Measurements from ENCODE around the gene PBX3. TPM values are rescaled to one million over a fixed set of nuclear protein-coding genes. Genes with fewer than 3 reads are reported as not detected.

The PBX3 gene
- total and polyA plus RNA-seq, 10 of the 15 experiments (the other 5 are each of a cell fraction or from before 2014, with no cell fraction given), result 6.7 to 146 (median 22.2) TPM

DNA sequence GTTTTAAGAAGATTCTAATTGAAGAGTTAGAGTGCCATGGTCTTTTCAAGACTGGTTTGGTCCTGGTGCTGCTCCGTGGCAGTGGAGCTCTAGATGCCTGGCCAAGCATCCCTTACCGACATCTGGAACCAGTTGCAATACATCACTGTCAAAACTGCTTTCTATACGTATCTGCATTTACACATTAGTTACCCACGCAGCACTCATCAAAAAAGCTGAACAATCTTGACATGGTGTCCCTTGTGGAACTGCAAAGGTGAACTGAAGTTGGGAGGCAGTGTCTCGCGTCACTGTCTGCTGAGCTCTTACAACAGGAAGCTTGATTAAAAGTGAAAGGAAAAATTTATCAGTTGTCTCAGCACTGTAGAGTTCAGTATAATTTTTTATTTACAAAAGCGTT is 82.6 kb downstream of the PBX3 start (continued):
- TF ChIP-seq WRNIP1 (IDR thresholded peaks at IDR 0.05; ENCODE audit: borderline replicate concordance, low read depth, low read length) (no peak), IKZF2 (IDR thresholded peaks at IDR 0.05) (peak; percentile 18 to 28; a peak in 3 of 4 replicates), GABPA (IDR thresholded peaks at IDR 0.05; ENCODE audit: low read depth) (no peak), HDAC6 (IDR thresholded peaks at IDR 0.05; ENCODE audit: unreplicated experiment) (no peak)

DNA sequence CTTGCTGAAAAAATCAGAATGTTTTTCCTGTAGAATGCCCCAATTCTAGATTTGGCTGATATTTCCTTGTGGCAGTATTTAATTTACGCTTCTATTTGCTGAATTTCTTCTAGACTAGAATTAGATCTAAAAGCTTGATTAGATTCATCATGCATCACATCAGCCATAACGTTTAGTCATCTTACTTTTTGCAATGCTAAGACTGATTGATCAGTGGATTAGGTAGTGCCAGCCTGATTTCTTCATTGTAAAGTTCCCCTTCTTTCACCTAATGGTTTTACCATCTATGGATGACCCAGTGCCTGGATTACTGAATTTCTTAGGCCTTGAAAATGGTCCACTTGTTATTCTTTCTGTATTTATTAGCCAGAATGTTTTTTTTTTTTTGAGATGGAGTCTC is 83.9 kb downstream of the PBX3 start:
- Histone ChIP-seq H3K4me2 (ENCODE audit: control insufficient read depth, insufficient read depth) (no peak overlapping the region), H3K79me2 (ENCODE audit: control insufficient read depth, insufficient read depth, low read length) (peaks cover 9% of the 10 kb centered on the region), H3K4me3 (no peak overlapping the region), H3K9ac (ENCODE audit: control insufficient read depth, insufficient read depth, low read length) (no peak overlapping the region), H3K27ac (ENCODE audit: control insufficient read depth, insufficient read depth) (no peak overlapping the region), H4K20me1 (ENCODE audit: control insufficient read depth, insufficient read depth) (no peaks in the 10 kb centered on the region), H2AFZ (ENCODE audit: control insufficient read depth, low read depth, low read length) (no peak overlapping the region), H3K36me3 (ENCODE audit: control insufficient read depth in 2 of 2, insufficient read depth in 2 of 2, low read length in 1 of 2) (peaks cover 0 to 1% of the 10 kb centered on the region in 2 experiments; a peak in 1 of 4 replicates), H3K4me1 (ENCODE audit: control insufficient read depth, insufficient read depth, low read length) (no peaks in the 10 kb centered on the region; the same call in 1 of the 2 replicates), H3K9me3 (replicated peaks; ENCODE audit: control insufficient read depth, insufficient read depth, low read length) (no peaks in the 10 kb centered on the region), H3K27me3 (replicated peaks in 1 of 2; ENCODE audit: control insufficient read depth in 2 of 2, insufficient read depth in 2 of 2, low read length in 1 of 2) (no peaks in the 10 kb centered on the region)
- in situ Hi-C loops (cut with MboI) (no loop called here), intact Hi-C loops (cut with micrococcal nuclease; ENCODE audit: unreplicated experiment) (no loop called here)
- BruUV-seq (replicated peaks), result no TSS peak
- DNase-seq (ENCODE audit: low read depth, low spot score) (no peak), FAIRE-seq (no peak), ATAC-seq (no peak)
- no peak for TF ChIP-seq PAX5 (IDR thresholded peaks at IDR 0.05; ENCODE audit: borderline replicate concordance, low read depth, low read length)
- no peak for TF ChIP-seq RBBP5 (conservative IDR thresholded peaks at IDR 0.05)
- TF ChIP-seq TBL1XR1 (IDR thresholded peaks at IDR 0.05; ENCODE audit: low read depth, low read length), result no peak
- no peak for TF ChIP-seq MYB (IDR thresholded peaks at IDR 0.05; ENCODE audit: borderline replicate concordance, low read depth, low read length)
- no peak for TF ChIP-seq BHLHE40 (IDR thresholded peaks at IDR 0.05; ENCODE audit: borderline replicate concordance in 1 of 2, low read depth in 2 of 2, low read length in 1 of 2)
- no peak for TF ChIP-seq NFYA (IDR thresholded peaks at IDR 0.05; ENCODE audit: borderline replicate concordance, low read depth, low read length)
- TF ChIP-seq TCF12 (IDR thresholded peaks at IDR 0.05; ENCODE audit: low read depth, low read length), result no peak
- TF ChIP-seq SP1 (IDR thresholded peaks at IDR 0.05; ENCODE audit: low read depth, low read length), result no peak
- TF ChIP-seq FOS (IDR thresholded peaks at IDR 0.05; ENCODE audit: borderline replicate concordance, extremely low read depth, insufficient read length), result no peak
- no peak for TF ChIP-seq BRCA1 (IDR thresholded peaks at IDR 0.05; ENCODE audit: low read depth, low read length)
- no peak for TF ChIP-seq CREM (IDR thresholded peaks at IDR 0.05; ENCODE audit: low read depth)
- TF ChIP-seq, protein P1, sequence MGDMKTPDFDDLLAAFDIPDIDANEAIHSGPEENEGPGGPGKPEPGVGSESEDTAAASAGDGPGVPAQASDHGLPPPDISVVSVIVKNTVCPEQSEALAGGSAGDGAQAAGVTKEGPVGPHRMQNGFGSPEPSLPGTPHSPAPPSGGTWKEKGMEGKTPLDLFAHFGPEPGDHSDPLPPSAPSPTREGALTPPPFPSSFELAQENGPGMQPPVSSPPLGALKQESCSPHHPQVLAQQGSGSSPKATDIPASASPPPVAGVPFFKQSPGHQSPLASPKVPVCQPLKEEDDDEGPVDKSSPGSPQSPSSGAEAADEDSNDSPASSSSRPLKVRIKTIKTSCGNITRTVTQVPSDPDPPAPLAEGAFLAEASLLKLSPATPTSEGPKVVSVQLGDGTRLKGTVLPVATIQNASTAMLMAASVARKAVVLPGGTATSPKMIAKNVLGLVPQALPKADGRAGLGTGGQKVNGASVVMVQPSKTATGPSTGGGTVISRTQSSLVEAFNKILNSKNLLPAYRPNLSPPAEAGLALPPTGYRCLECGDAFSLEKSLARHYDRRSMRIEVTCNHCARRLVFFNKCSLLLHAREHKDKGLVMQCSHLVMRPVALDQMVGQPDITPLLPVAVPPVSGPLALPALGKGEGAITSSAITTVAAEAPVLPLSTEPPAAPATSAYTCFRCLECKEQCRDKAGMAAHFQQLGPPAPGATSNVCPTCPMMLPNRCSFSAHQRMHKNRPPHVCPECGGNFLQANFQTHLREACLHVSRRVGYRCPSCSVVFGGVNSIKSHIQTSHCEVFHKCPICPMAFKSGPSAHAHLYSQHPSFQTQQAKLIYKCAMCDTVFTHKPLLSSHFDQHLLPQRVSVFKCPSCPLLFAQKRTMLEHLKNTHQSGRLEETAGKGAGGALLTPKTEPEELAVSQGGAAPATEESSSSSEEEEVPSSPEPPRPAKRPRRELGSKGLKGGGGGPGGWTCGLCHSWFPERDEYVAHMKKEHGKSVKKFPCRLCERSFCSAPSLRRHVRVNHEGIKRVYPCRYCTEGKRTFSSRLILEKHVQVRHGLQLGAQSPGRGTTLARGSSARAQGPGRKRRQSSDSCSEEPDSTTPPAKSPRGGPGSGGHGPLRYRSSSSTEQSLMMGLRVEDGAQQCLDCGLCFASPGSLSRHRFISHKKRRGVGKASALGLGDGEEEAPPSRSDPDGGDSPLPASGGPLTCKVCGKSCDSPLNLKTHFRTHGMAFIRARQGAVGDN (IDR thresholded peaks at IDR 0.05), result no peak
- TF ChIP-seq BACH1 (IDR thresholded peaks at IDR 0.05; ENCODE audit: borderline replicate concordance), result no peak
- TF ChIP-seq GATAD2B (conservative IDR thresholded peaks at IDR 0.05; ENCODE audit: low read depth), result no peak
- no peak for TF ChIP-seq IKZF2 (IDR thresholded peaks at IDR 0.05)
- TF ChIP-seq CBFB (IDR thresholded peaks at IDR 0.05; ENCODE audit: low read depth), result no peak
- TF ChIP-seq, protein P2, sequence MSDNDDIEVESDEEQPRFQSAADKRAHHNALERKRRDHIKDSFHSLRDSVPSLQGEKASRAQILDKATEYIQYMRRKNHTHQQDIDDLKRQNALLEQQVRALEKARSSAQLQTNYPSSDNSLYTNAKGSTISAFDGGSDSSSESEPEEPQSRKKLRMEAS (IDR thresholded peaks at IDR 0.05; ENCODE audit: low read depth, low read length), result no peak
- no peak for TF ChIP-seq YBX1 (IDR thresholded peaks at IDR 0.05)
- ChIA-PET POLR2A (interaction anchor here (0.6 to 1.5 kb wide), 2 partner anchors 53 to 186 kb away, joined by 3 to 8 read pairs; no protein-coding TSS in a partner anchor), RAD21 (ENCODE audit: unreplicated experiment) (interaction anchor here (1.3 to 3.2 kb wide), 5 partner anchors 11 to 196 kb away, joined by 3 to 28 read pairs (median 5); no protein-coding TSS in a partner anchor), CTCF (interaction anchor here (0.7 to 2.0 kb wide), 3 partner anchors 10 to 139 kb away, joined by 3 to 9 read pairs (median 3); no protein-coding TSS in a partner anchor), SMC1A (ENCODE audit: uncharacterized antibody, unreplicated experiment) (interaction anchor here (1.0 to 6.4 kb wide), 6 partner anchors 10 to 67 kb away, joined by 3 to 41 read pairs (median 8); no protein-coding TSS in a partner anchor)
- whole genome bisulfite sequencing (ENCODE audit: insufficient coverage, insufficient replicate concordance, low lambda C conversion rate, missing lambda C conversion rate), result 52% methylated on average over 2 of the region's 2 CpGs
